Right atrium auricular region (tissue), 2 donors: ENCODE results near the gene LTO1. TPM values are rescaled to one million over a fixed set of nuclear protein-coding genes. Genes with fewer than 3 reads are reported as not detected.

Experiments
- DNase-seq: peaks from one replicate; pipeline ENCODE4 v3.0.0-alpha.2; 2019; ENCODE audit warnings: low spot score
- H3K27ac ChIP-seq, 2 donors: fragments of 200-600 bp; sonication (generic); 1 replicate in 1 of 2; 2 replicates in 1 of 2; pipeline ENCODE4 v1.5.1; 2016 to 2019
- H3K27me3 ChIP-seq, 2 donors: fragments of 200-600 bp; sonication (generic); one replicate each; pipeline versions ENCODE4 v1.5.1 to v1.6.0; 2017 to 2019
- H3K36me3 ChIP-seq: fragments of 200-600 bp; sonication (generic); one replicate; pipeline ENCODE4 v1.5.1; 2016
- H3K4me1 ChIP-seq, 2 donors: fragments of 200-600 bp; sonication (generic); one replicate each; pipeline versions ENCODE4 v1.5.1 to v1.6.0; 2017 to 2019
- H3K4me3 ChIP-seq, 2 donors: fragments of 200-600 bp; sonication (generic); 1 replicate in 1 of 2; 2 replicates in 1 of 2; pipeline ENCODE4 v1.5.1; 2017 to 2019; ENCODE audit warnings: mild to moderate bottlenecking in 1 of 2, moderate library complexity in 1 of 2
- H3K9me3 ChIP-seq, 2 donors: fragments of 200-600 bp; sonication (generic); one replicate each; pipeline ENCODE4 v1.5.1; 2019
- total RNA-seq, 2 donors: library from RNA; depleted of rRNA; stranded (reverse); fragments of >200 nt; gene quantifications; one replicate each; pipeline ENCODE4 v1.1.0, GENCODE V29; 2016
- TF ChIP-seq, protein P1 (sequence below), 2 donors: fragments of 200-600 bp; sonication (generic); IDR thresholded peaks; one replicate each; pipeline ENCODE4 v1.5.1; 2019; ENCODE audit warnings: antibody characterized with exemption in 2 of 2

LTO1 gene
- total RNA-seq, 2 donors from 2014 or later = 4.7 to 6.0 TPM

DNA sequence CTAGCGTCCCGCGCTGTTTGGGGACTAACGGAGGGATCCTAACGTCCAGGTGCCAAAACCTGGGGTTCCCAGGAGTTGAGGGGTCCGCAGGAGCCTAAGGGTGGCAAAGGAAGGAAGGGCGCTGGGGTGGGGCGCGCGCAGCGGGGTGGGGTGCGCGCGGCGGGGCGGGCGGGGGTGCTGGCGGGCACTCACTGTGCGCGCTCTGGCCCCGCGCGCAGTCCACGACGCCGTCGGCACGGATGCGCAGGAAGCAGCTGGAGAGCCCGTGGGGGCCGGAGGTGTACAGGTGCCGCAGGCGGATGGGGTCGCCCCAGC, 28.3 kb upstream of the LTO1 start:
- no peaks in the 10 kb centered on the region for H3K36me3 ChIP-seq
- DNase-seq = no peak
- H3K27me3 ChIP-seq = peaks cover 18 to 33% of the 10 kb centered on the region in 2 donors
- no peak overlapping the region for H3K27ac ChIP-seq
- TF ChIP-seq, protein P1, sequence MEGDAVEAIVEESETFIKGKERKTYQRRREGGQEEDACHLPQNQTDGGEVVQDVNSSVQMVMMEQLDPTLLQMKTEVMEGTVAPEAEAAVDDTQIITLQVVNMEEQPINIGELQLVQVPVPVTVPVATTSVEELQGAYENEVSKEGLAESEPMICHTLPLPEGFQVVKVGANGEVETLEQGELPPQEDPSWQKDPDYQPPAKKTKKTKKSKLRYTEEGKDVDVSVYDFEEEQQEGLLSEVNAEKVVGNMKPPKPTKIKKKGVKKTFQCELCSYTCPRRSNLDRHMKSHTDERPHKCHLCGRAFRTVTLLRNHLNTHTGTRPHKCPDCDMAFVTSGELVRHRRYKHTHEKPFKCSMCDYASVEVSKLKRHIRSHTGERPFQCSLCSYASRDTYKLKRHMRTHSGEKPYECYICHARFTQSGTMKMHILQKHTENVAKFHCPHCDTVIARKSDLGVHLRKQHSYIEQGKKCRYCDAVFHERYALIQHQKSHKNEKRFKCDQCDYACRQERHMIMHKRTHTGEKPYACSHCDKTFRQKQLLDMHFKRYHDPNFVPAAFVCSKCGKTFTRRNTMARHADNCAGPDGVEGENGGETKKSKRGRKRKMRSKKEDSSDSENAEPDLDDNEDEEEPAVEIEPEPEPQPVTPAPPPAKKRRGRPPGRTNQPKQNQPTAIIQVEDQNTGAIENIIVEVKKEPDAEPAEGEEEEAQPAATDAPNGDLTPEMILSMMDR (IDR thresholded peaks at IDR 0.05) = no peak
- peaks cover 0 to 30% of the 10 kb centered on the region in 2 donors for H3K4me1 ChIP-seq
- no peak overlapping the region for H3K4me3 ChIP-seq
- H3K9me3 ChIP-seq = no peaks in the 10 kb centered on the region

DNA sequence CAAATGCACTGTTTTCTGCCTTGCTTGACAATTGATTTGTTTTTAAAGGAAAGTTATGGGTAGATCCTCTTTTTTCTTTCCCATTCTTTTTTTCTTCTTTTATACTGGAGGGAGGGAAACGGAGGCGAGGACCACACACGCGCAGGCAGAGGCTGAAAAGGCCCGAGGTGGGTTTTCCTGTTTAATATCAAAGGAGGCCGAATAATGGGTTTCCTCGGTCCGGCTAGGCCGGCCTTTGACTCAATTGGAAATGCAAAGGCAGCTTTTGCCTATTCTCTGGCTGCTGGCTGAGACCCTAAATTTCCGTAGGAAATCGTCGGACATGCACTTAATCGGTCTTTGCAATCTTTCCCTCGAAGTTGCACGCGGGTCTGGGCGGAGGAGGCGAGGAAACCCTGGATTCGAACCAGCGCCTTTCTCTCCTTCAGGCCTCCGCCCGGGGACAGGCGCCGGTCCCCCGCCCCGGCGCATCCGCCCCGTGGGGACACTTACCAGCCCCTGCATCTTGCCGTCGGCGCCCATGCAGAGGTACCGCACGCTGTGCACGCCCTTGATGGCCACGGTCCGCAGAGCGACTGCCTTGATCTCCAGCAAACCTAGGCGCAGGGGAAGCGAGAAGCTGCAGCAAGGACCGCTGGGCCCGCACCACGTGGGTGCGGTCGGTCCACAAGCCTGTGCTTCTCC, 27.8 kb upstream of the LTO1 start:
- no peak overlapping the region for H3K4me3 ChIP-seq
- TF ChIP-seq, protein P1 (IDR thresholded peaks at IDR 0.05) = no peak
- no peak overlapping the region for H3K27ac ChIP-seq
- no peaks in the 10 kb centered on the region for H3K9me3 ChIP-seq
- DNase-seq = no peak
- H3K27me3 ChIP-seq = peaks cover 18 to 33% of the 10 kb centered on the region in 2 donors
- no peaks in the 10 kb centered on the region for H3K36me3 ChIP-seq
- peaks cover 0 to 30% of the 10 kb centered on the region in 2 donors for H3K4me1 ChIP-seq

DNA sequence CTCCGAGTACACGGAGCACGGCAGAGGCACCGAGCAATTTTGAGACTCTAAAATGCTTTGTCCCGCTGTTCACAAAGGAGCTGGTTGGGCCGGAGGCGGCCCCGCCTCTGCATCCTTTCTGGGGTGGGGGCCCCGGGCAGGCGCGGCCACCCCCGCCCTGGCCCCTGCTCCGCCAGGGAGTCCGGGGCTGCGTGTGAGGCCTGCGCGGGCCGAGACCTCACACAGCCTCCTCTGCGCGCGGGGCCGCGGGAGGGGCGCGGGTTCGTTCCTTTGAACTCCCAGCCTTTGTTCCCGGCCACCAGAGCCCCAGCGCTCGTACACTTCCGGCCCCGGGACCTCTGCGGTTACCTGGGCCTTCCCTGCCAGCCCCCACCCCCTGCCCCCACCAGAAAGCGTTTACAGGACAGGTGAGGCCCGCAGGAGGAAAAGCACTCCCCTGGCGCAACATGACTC, 27.1 kb upstream of the LTO1 start:
- no peak for DNase-seq
- no peaks in the 10 kb centered on the region for H3K36me3 ChIP-seq
- H3K4me3 ChIP-seq = no peak overlapping the region
- peaks cover 18 to 33% of the 10 kb centered on the region in 2 donors for H3K27me3 ChIP-seq
- H3K9me3 ChIP-seq = no peaks in the 10 kb centered on the region
- peaks cover 0 to 30% of the 10 kb centered on the region in 2 donors for H3K4me1 ChIP-seq
- TF ChIP-seq, protein P1 (IDR thresholded peaks at IDR 0.05) = no peak
- no peak overlapping the region for H3K27ac ChIP-seq

DNA sequence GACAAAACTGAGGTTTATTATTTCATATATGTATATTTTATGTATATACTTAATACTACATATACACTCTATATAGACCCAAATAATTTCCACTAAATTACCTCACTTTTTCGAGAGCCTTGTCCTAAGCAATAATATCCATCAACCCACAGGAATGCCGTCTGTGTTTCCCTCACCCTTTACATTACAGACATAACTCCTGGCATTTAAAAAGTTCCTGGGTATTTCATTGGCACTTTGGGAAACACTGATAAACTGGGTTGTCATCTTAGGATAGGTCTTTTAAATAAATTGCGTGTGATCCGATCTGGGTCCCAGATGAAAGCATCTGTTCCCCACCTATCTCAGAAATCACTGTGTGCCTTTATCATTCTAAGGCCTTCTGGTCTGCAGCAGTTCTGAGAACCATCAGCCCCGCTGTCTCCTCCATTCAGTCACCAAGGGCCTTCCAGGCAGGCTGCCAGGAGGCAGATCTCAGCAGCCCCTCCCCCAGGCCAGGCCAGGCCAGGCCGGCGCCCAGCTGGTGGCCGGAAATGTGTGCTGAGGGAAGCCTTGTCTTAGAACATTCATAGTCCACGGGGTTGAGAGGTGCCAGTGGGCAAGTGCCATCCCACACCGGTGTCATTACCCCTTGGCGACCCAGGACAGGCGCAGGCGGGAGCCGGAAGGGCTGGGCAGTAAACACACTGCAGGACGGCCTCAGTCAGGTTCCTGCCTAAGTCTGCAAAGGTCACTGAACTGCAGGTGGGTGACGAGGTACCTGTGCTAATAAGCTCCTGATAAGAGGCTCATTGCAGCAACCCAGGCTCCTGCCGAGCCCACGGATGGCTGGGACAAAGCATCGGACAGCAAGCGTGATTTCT, 25.4 kb upstream of the LTO1 start:
- Histone ChIP-seq H3K27ac (no peak overlapping the region), H3K27me3 (peaks cover 18 to 33% of the 10 kb centered on the region in 2 donors), H3K4me3 (no peak overlapping the region), H3K36me3 (no peaks in the 10 kb centered on the region), H3K4me1 (peaks cover 0 to 30% of the 10 kb centered on the region in 2 donors), H3K9me3 (no peaks in the 10 kb centered on the region)
- no peak for DNase-seq
- TF ChIP-seq, protein P1 (IDR thresholded peaks at IDR 0.05) = no peak

DNA sequence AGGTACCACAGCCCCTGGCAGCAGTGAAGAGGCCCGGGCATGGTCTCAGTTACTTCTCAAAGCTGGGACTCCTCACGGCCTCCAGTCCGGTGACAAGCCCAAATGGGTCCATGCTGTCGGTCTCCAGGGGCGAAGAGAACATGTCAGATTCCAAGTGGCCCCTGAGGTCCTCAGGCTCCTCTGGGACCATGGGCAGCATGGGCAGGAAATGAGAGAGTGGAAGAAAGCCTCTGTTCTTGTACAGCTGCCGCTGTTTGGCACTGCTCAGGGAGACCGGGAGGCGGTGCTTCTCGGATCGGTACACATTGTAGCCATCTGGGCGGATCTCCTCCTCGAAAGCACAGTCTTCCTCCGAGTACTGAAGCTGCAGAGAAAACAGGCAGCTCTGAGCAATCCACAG, 24.1 kb upstream of the LTO1 start:
- H3K4me1 ChIP-seq = peaks cover 0 to 23% of the 10 kb centered on the region in 2 donors
- H3K27me3 ChIP-seq = peaks cover 13 to 25% of the 10 kb centered on the region in 2 donors
- H3K9me3 ChIP-seq = no peaks in the 10 kb centered on the region
- H3K36me3 ChIP-seq = no peaks in the 10 kb centered on the region
- DNase-seq = no peak
- H3K27ac ChIP-seq = no peak overlapping the region
- no peak overlapping the region for H3K4me3 ChIP-seq
- TF ChIP-seq, protein P1 (IDR thresholded peaks at IDR 0.05) = no peak
